WTC11 (cell line): ENCODE data around the gene SLC2A5. TPM values are rescaled to one million over a fixed set of nuclear protein-coding genes. Genes with fewer than 3 reads are reported as not detected.
A peak's percentile ranks its signal among the peaks of the same experiment; 100 is the strongest.

Experiments used
- ATAC-seq: fragments of 200-7000 bp; cut with Tn5 transposase; 2 replicates; pipeline ENCODE4 v1.10.0; 2021; ENCODE audit warnings: mild to moderate bottlenecking, moderate library complexity
- CTCF ChIA-PET: fragments of 300-600 bp; sonication (Branson Sonifier 250); formaldehyde crosslinking; loops from one replicate; lab custom pipeline; 2021; ENCODE audit warnings: antibody characterized with exemption; lab: Charles Lee
- POLR2A ChIA-PET: fragments of 350-600 bp; sonication (Branson Sonifier 250); formaldehyde crosslinking; loops from one replicate; lab custom pipeline; 2021; ENCODE audit warnings: antibody characterized with exemption; lab: Charles Lee
- DNase-seq: peaks from one replicate; pipeline ENCODE4 v3.0.0; 2021; ENCODE audit warnings: low spot score
- H3K27ac Mint-ChIP-seq: 2 replicates; pipeline ENCODE4 v1.8.0; 2021; ENCODE audit warnings: mixed read lengths
- H3K27me3 Mint-ChIP-seq: 2 replicates; pipeline ENCODE4 v1.8.0; 2021; ENCODE audit warnings: low read depth, mild to moderate bottlenecking, moderate library complexity, mixed read lengths
- H3K36me3 Mint-ChIP-seq: 2 replicates; pipeline ENCODE4 v1.8.0; 2021; ENCODE audit warnings: mixed read lengths
- H3K4me1 Mint-ChIP-seq: 2 replicates; pipeline ENCODE4 v1.8.0; 2022; ENCODE audit warnings: mixed read lengths
- H3K4me3 Mint-ChIP-seq: 2 replicates; pipeline ENCODE4 v1.8.0; 2021; ENCODE audit warnings: mild to moderate bottlenecking, moderate library complexity, mixed read lengths
- H3K9me3 Mint-ChIP-seq: 2 replicates; pipeline ENCODE4 v1.8.0; 2021; ENCODE audit warnings: mixed read lengths
- CREB1 ChIP-seq: sonication (generic); formaldehyde crosslinking; IDR thresholded peaks from 2 replicates; pipeline ENCODE4 v1.8.0; 2023; ENCODE audit warnings: mild to moderate bottlenecking, missing genetic modification reagents
- CREM ChIP-seq: sonication (generic); formaldehyde crosslinking; IDR thresholded peaks from 2 replicates; pipeline ENCODE4 v1.8.1; 2022; ENCODE audit warnings: mild to moderate bottlenecking, missing genetic modification reagents, moderate library complexity
- E2F5 ChIP-seq: sonication (generic); formaldehyde crosslinking; IDR thresholded peaks from 2 replicates; pipeline ENCODE4 v1.8.1; 2022; ENCODE audit warnings: mild to moderate bottlenecking, moderate library complexity, missing genetic modification reagents
- ETV6 ChIP-seq: sonication (generic); formaldehyde crosslinking; IDR thresholded peaks from 2 replicates; pipeline ENCODE4 v1.8.1; 2022; ENCODE audit warnings: mild to moderate bottlenecking, missing genetic modification reagents
- GTF2I ChIP-seq: fragments of 250-450 bp; sonication (Bioruptor Pico); conservative IDR thresholded peaks from 2 replicates; pipeline ENCODE4 v1.4.0; 2021; ENCODE audit warnings: mild to moderate bottlenecking
- MYBL2 ChIP-seq: sonication (generic); formaldehyde crosslinking; IDR thresholded peaks from 2 replicates; pipeline ENCODE4 v1.8.1; 2023; ENCODE audit warnings: mild to moderate bottlenecking, moderate library complexity, missing genetic modification reagents
- PRDM15 ChIP-seq: sonication (generic); formaldehyde crosslinking; IDR thresholded peaks from 2 replicates; pipeline ENCODE4 v1.8.0; 2022; ENCODE audit warnings: missing genetic modification reagents
- TCF7 ChIP-seq: sonication (generic); formaldehyde crosslinking; IDR thresholded peaks from 2 replicates; pipeline ENCODE4 v1.8.0; 2022; ENCODE audit warnings: mild to moderate bottlenecking, low read depth, missing genetic modification reagents, moderate library complexity
- USF1 ChIP-seq: sonication (generic); formaldehyde crosslinking; IDR thresholded peaks from 2 replicates; pipeline ENCODE4 v1.8.0; 2022; ENCODE audit warnings: mild to moderate bottlenecking, missing genetic modification reagents
- ZNF232 ChIP-seq: sonication (generic); formaldehyde crosslinking; IDR thresholded peaks from 2 replicates; pipeline ENCODE4 v1.8.0; 2022; ENCODE audit warnings: mild to moderate bottlenecking, missing genetic modification reagents
- ZNF416 ChIP-seq: fragments of 250-450 bp; sonication (Bioruptor Pico); IDR thresholded peaks from 2 replicates; pipeline ENCODE4 v1.9.0; 2021; ENCODE audit warnings: mild to moderate bottlenecking, inconsistent platforms
- total RNA-seq: library from RNA; stranded (reverse); gene quantifications from 3 replicates; pipeline ENCODE4 v1.2.3, GENCODE V29; 2021
- TF ChIP-seq, protein P1 (sequence below): sonication (generic); formaldehyde crosslinking; IDR thresholded peaks from 2 replicates; pipeline ENCODE4 v1.8.0; 2023; ENCODE audit warnings: missing genetic modification reagents, mild to moderate bottlenecking, borderline replicate concordance
- TF ChIP-seq, protein P2 (sequence below): sonication (generic); formaldehyde crosslinking; IDR thresholded peaks from 2 replicates; pipeline ENCODE4 v1.8.0; 2023; ENCODE audit warnings: mild to moderate bottlenecking, missing genetic modification reagents
- TF ChIP-seq, protein P3 (sequence below): sonication (generic); formaldehyde crosslinking; IDR thresholded peaks from 2 replicates; pipeline ENCODE4 v1.8.1; 2023; ENCODE audit warnings: mild to moderate bottlenecking, missing genetic modification reagents, borderline replicate concordance
- TF ChIP-seq, protein P4 (sequence below): sonication (generic); formaldehyde crosslinking; conservative IDR thresholded peaks from 2 replicates; pipeline ENCODE4 v1.8.1; 2023; ENCODE audit warnings: mild to moderate bottlenecking, low read depth, missing genetic modification reagents, moderate library complexity
- TF ChIP-seq, protein P5 (sequence below): sonication (generic); formaldehyde crosslinking; IDR thresholded peaks from 2 replicates; pipeline ENCODE4 v1.8.0; 2022; ENCODE audit warnings: mild to moderate bottlenecking, missing genetic modification reagents

SLC2A5 gene
- total RNA-seq, 1 experiment from 2014 or later, result 0.04 TPM

DNA sequence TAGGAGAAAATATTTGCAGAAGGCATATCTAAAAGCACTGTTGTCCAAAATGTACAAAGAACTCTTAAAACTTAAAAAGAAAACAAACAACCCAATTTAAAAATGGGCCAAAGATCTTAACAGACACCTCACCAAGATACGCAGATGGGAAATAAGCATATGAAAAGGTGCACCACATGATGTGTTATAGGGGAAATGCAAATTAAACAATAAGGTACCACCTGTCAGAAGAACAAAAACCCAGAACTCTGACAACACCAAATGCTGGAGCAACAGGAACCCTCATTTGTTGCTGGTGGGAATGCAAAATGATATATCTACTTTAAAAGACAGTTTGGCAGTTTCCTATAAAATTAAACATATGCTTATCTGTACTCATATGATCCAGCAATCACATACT is 18.1 kb downstream of the SLC2A5 start (continued):
- TF ChIP-seq, protein P1, sequence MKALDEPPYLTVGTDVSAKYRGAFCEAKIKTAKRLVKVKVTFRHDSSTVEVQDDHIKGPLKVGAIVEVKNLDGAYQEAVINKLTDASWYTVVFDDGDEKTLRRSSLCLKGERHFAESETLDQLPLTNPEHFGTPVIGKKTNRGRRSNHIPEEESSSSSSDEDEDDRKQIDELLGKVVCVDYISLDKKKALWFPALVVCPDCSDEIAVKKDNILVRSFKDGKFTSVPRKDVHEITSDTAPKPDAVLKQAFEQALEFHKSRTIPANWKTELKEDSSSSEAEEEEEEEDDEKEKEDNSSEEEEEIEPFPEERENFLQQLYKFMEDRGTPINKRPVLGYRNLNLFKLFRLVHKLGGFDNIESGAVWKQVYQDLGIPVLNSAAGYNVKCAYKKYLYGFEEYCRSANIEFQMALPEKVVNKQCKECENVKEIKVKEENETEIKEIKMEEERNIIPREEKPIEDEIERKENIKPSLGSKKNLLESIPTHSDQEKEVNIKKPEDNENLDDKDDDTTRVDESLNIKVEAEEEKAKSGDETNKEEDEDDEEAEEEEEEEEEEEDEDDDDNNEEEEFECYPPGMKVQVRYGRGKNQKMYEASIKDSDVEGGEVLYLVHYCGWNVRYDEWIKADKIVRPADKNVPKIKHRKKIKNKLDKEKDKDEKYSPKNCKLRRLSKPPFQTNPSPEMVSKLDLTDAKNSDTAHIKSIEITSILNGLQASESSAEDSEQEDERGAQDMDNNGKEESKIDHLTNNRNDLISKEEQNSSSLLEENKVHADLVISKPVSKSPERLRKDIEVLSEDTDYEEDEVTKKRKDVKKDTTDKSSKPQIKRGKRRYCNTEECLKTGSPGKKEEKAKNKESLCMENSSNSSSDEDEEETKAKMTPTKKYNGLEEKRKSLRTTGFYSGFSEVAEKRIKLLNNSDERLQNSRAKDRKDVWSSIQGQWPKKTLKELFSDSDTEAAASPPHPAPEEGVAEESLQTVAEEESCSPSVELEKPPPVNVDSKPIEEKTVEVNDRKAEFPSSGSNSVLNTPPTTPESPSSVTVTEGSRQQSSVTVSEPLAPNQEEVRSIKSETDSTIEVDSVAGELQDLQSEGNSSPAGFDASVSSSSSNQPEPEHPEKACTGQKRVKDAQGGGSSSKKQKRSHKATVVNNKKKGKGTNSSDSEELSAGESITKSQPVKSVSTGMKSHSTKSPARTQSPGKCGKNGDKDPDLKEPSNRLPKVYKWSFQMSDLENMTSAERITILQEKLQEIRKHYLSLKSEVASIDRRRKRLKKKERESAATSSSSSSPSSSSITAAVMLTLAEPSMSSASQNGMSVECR, result no peak
- TF ChIP-seq E2F5 (CRISPR knock-in tag) (no peak), ETV6 (CRISPR knock-in tag) (no peak), ZNF416 (CRISPR knock-in tag) (no peak), MYBL2 (CRISPR knock-in tag) (no peak), PRDM15 (CRISPR knock-in tag) (no peak)
- TF ChIP-seq, protein P2, sequence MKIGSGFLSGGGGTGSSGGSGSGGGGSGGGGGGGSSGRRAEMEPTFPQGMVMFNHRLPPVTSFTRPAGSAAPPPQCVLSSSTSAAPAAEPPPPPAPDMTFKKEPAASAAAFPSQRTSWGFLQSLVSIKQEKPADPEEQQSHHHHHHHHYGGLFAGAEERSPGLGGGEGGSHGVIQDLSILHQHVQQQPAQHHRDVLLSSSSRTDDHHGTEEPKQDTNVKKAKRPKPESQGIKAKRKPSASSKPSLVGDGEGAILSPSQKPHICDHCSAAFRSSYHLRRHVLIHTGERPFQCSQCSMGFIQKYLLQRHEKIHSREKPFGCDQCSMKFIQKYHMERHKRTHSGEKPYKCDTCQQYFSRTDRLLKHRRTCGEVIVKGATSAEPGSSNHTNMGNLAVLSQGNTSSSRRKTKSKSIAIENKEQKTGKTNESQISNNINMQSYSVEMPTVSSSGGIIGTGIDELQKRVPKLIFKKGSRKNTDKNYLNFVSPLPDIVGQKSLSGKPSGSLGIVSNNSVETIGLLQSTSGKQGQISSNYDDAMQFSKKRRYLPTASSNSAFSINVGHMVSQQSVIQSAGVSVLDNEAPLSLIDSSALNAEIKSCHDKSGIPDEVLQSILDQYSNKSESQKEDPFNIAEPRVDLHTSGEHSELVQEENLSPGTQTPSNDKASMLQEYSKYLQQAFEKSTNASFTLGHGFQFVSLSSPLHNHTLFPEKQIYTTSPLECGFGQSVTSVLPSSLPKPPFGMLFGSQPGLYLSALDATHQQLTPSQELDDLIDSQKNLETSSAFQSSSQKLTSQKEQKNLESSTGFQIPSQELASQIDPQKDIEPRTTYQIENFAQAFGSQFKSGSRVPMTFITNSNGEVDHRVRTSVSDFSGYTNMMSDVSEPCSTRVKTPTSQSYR (CRISPR knock-in tag), result no peak

DNA sequence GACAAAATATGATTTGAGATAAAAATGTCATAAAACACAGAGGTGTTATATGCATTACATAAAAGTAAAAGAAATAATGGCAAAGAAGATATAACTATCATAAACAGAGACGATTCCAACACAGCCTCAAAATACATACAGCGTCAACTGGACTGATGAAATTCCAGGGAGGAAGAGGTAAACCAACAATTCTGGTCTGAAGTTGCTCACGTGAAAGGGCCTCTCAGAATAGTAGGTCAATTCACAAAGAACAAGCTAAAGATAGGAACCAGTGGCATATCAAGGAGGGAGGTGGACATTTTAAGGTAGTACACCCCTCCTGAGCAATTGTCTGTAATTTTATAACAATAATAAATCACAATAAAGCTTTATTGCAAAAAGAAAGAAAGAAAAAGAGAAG is 18.6 kb downstream of the SLC2A5 start:
- Mint-ChIP-seq H3K4me1 (peaks cover 17% of the 10 kb centered on the region), H3K27ac (peak overlapping the region; percentile 71; the same call in 1 of the 2 replicates), H3K27me3 (no peaks in the 10 kb centered on the region; the same call in 1 of the 2 replicates), H3K9me3 (no peaks in the 10 kb centered on the region), H3K4me3 (no peak overlapping the region), H3K36me3 (no peaks in the 10 kb centered on the region)
- ChIA-PET POLR2A (no interaction called here), CTCF (interaction anchor here (0.8 to 1.3 kb wide), 2 partner anchors 13 to 88 kb away, joined by 3 read pairs; no protein-coding TSS in a partner anchor)
- ATAC-seq (no peak), DNase-seq (no peak)
- TF ChIP-seq, protein P3, sequence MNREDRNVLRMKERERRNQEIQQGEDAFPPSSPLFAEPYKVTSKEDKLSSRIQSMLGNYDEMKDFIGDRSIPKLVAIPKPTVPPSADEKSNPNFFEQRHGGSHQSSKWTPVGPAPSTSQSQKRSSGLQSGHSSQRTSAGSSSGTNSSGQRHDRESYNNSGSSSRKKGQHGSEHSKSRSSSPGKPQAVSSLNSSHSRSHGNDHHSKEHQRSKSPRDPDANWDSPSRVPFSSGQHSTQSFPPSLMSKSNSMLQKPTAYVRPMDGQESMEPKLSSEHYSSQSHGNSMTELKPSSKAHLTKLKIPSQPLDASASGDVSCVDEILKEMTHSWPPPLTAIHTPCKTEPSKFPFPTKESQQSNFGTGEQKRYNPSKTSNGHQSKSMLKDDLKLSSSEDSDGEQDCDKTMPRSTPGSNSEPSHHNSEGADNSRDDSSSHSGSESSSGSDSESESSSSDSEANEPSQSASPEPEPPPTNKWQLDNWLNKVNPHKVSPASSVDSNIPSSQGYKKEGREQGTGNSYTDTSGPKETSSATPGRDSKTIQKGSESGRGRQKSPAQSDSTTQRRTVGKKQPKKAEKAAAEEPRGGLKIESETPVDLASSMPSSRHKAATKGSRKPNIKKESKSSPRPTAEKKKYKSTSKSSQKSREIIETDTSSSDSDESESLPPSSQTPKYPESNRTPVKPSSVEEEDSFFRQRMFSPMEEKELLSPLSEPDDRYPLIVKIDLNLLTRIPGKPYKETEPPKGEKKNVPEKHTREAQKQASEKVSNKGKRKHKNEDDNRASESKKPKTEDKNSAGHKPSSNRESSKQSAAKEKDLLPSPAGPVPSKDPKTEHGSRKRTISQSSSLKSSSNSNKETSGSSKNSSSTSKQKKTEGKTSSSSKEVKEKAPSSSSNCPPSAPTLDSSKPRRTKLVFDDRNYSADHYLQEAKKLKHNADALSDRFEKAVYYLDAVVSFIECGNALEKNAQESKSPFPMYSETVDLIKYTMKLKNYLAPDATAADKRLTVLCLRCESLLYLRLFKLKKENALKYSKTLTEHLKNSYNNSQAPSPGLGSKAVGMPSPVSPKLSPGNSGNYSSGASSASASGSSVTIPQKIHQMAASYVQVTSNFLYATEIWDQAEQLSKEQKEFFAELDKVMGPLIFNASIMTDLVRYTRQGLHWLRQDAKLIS (CRISPR knock-in tag), result no peak
- TF ChIP-seq CREB1 (CRISPR knock-in tag) (no peak), TCF7 (CRISPR knock-in tag) (no peak), ZNF232 (CRISPR knock-in tag) (no peak), GTF2I (no peak), CREM (CRISPR knock-in tag) (no peak), USF1 (CRISPR knock-in tag) (no peak)
- TF ChIP-seq, protein P4, sequence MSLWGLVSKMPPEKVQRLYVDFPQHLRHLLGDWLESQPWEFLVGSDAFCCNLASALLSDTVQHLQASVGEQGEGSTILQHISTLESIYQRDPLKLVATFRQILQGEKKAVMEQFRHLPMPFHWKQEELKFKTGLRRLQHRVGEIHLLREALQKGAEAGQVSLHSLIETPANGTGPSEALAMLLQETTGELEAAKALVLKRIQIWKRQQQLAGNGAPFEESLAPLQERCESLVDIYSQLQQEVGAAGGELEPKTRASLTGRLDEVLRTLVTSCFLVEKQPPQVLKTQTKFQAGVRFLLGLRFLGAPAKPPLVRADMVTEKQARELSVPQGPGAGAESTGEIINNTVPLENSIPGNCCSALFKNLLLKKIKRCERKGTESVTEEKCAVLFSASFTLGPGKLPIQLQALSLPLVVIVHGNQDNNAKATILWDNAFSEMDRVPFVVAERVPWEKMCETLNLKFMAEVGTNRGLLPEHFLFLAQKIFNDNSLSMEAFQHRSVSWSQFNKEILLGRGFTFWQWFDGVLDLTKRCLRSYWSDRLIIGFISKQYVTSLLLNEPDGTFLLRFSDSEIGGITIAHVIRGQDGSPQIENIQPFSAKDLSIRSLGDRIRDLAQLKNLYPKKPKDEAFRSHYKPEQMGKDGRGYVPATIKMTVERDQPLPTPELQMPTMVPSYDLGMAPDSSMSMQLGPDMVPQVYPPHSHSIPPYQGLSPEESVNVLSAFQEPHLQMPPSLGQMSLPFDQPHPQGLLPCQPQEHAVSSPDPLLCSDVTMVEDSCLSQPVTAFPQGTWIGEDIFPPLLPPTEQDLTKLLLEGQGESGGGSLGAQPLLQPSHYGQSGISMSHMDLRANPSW (CRISPR knock-in tag), result no peak
- TF ChIP-seq, protein P5, sequence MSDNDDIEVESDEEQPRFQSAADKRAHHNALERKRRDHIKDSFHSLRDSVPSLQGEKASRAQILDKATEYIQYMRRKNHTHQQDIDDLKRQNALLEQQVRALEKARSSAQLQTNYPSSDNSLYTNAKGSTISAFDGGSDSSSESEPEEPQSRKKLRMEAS (CRISPR knock-in tag), result no peak
